ENCODE measurements around the gene RPUSD1.
"Not testable (repeated sequence)": the region's sequence is repeated elsewhere in the genome, so short reads cannot be mapped to it uniquely, and the experiment has no call there.

Gene RPUSD1

DNA sequence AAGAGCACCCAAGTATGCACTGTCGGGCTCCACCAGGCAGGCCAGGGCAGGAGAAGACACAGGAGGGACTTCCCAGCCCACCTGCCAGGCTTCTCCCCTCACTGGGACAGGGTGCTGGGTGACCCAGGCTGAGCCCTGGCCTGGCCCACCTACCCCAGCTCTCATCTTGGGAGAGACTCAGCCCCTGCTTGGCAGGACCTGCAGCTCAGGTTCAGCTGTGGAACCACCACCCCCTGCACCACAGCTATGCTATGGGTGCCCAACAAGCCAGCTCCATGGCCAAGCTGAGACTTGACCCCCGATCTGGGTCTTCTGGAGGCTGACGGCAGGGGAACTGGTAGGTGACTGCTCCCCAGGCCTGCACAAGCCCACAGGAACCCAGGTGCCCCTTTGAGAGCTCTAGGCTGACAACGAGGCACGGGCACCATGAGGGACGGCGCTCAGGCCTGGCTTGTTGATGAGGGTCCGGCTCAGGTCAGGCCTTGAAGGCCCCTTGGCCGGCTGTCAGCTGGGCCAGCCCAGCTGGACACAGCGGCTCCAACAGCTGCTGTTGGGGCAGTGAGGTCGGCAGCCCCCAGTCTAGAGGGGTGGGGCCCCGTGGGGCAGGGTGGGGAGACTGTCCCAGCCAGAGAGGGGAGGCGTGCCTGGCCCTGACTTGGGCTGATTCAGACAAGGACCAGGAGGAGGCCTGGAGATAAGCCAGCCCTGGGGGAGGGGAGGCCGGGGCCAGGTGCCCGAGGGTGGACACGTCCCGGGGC, 4.6 kb downstream of the RPUSD1 start:
- DNase-seq (ENCODE audit: low read depth in 2 of 2) = no peak

- DNase-seq (ENCODE audit: low read depth in 2 of 2) = no peak
Measured at GRCh38 chr16:782766-783403, 5.3 kb downstream of the RPUSD1 start.

GRCh38 chr16:782258-782657, 5.9 kb downstream of the RPUSD1 start:
- DNase-seq (ENCODE audit: low read depth in 2 of 2) = no peak

GRCh38 chr16:781346-782010, 6.7 kb downstream of the RPUSD1 start:
- DNase-seq (ENCODE audit: low read depth in 2 of 2) = no peak

DNA sequence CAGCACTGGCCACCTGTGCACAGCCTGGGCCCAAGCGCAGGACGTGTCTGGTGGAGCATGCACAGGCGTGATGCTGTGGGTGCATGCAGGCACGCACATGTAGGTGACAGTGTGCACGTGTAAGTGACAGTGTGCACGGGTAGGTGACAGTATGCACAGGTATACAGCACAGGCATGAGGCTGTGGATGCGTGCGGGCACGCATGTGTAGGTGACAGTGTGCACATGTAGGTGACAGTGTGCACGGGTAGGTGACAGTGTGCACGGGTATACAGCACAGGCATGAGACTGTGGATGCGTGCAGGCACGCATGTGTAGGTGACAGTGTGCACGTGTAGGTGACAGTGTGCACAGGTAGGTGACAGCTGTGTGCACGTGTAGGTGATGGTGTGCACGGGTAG, 7.9 kb downstream of the RPUSD1 start:
- DNase-seq (ENCODE audit: low read depth in 2 of 2) = no peak

DNA sequence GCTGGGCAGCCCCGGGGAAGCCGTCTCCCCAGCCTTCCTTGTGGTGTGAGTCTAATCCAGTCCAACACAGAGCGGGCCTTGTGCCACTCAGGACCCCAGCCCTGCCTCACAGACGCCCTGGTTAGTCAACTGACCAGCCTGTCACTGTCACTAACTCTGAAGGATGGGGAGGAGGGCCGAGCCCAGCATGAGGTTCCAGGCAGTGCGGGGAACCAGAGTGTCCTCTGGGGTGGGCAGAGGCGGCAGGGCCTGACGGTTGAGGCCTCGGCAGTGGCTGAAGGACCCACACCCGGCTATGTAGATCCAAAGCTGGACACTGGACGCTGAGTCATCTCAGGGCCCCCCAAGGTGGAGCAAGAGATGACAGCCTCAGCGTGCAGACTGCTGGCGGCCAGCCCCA, 8.6 kb downstream of the RPUSD1 start:
- DNase-seq (ENCODE audit: low read depth in 2 of 2) = no peak

DNA sequence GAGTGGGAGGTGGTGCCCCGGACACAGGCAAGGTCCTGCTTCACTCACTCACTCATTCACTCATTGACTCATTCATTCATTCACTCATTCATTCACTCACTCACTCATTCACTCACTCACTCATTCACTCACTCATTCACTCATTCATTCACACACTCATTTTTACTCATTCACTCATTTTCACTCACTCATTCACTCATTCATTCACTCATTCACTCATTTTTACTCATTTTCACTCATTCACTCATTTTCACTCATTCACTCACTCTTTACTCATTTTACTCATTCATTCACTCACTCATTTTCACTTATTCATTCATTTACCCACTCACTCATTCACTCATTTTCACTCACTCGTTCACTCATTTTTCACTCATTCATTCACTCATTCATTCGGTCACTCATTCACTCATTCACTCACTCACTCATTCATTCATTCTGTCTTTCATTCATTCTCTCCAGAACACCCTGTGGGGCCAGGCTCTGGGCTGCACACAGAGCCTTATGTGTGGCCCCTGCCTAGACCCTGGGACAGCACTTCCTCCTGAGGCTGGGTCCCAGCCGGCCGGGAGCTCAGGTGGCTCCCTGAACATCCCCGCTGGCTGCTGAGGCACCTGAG, 9.2 kb downstream of the RPUSD1 start:
- no peak for DNase-seq (ENCODE audit: low read depth in 2 of 2)

DNA sequence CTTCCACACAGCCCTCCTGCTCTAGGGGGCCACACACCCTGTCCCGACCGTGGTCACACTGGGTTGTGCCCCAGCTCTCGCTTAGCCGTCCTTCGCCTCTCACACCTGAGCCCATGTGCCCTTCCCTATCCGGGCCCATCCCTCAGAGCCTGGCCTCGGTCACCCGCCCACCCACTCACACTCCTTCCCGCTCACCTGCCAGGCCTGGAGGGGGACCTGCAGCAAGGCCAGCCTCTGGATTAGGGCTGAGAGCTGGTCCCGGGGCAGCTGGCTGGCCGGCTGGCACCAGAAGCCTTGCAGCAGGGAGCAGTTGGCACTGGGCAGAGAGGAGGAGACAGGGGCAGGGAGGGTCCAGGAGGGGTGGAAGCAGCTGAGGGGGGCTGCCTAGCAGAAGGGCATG, 9.7 kb downstream of the RPUSD1 start:
- DNase-seq (ENCODE audit: low read depth in 2 of 2) = no peak

DNA sequence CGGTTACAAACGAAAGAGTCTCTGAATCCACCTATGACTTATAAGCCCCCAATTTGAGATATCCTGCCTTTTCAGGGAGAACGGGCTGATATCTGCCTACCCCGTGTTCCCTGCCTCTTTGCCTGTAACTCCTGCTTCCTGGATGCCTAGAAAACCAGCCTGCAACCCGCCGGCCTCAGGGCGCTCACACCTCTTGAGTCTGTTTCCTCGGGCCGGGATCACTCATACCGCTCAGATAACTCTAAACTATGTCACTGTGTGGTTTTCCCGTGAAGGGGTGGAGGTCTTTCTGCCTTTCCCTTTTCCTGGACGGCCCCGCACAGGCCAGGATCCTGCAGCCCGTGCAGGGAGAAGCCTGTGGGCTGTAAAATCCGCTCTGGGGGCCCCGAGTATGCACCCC, 10.4 kb downstream of the RPUSD1 start:
- DNase-seq (ENCODE audit: low read depth in 2 of 2) = no peak

- DNase-seq (ENCODE audit: low read depth in 2 of 2) = no peak
Measured at GRCh38 chr16:776824-777223, 11.4 kb downstream of the RPUSD1 start.

- not testable (repeated sequence) for DNase-seq (ENCODE audit: low read depth in 2 of 2)
Measured at GRCh38 chr16:776298-776697, 11.9 kb downstream of the RPUSD1 start.

DNA sequence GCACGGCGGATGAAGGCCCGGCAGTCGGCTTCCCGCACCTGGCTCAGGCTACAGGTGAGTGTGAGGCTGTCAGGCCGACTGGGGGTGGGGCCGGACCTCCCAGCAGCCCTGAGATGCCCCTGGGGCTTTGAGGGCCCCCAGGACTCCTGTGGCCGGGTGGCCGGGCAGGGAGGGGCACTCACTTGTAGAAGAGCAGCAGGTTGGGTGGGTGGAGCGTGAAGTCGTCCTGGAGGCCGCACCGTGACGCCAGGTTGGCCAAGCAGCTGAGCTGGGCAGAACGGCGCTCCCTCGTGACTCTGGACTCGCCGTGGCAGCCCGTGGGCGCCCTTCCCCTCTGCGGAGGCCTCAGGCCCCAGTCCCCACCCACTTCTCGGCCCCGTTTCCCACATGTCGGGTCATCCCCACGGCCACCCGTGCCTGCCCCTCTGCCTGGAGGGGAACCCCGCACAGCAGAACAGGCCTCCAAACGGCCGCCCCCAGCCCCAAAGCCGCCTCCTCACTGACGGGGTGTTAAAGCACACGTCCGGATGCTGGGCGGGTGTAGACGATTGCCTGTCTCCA, 12.9 kb downstream of the RPUSD1 start:
- no peak for DNase-seq (ENCODE audit: low read depth in 2 of 2)

DNA sequence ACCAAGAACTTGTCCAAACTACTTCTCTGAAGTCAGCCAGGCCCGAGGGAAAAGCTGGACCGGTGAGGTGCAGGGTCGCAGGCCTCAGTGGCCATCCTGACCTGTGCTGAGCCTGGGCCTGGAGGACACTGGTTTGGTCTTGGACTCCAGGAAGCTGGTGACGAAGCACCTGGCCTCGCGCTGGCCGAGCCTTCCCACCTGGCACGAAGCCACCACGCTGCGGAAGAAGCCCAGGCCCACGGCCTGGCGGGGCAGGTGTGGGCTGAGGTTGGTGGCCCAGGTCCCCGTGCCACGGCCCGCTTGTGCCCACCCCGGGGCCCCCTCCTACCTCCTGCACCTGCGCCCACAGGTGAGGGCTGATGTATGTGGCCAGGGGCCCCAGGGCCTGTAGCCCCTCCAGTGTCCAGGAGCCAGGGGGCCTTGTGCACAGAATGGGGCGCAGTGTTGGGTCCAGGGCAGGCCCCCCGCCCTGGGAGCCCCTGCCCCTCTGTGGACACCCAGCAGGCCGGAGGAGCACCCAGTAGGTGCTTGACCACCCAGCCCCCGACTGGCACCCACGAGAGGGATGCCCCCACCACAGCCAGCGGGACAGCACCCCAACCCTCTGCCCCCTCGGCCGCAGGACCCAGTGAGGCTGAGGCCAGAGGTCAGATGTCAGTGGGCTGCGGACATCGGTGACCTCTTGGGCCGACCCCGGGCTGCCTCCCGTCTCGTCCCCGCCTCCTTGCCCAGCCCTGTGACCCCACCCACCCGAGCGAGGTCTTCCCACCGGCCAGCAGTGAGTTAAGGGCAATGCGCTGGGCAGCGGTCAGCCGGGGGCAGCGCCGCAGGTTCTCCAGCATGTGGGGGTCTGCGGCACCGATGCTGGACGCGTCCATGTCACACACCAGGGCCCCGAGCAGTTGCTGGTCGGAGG, 13.8 kb downstream of the RPUSD1 start:
- no peak for DNase-seq (ENCODE audit: low read depth in 2 of 2)

- no peak for DNase-seq (ENCODE audit: low read depth in 2 of 2)
Measured at GRCh38 chr16:772959-773358, 15.2 kb downstream of the RPUSD1 start.

GRCh38 chr16:770411-770810, 17.8 kb downstream of the RPUSD1 start:
- DNase-seq (ENCODE audit: low read depth in 2 of 2) = no peak

DNA sequence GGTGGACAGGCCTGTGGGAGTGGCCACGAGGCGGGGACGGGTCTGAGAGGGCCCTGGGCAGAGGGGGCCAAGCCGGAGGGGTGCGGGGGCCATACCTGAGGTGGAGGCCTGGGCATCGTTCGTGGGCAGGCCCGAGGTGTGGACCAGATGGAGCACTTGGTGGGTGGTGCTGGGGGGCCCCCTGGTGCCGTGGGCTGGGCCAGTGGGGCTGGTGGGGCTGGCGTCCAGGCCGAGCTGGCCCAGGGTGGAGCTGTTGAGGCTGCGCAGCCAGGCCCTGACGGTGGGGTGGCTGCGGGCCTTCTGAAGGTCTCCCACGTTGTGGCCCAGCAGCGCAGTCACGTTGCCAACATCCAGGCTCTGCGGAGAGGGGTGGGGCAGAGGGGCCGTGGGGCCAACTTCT, 18.2 kb downstream of the RPUSD1 start:
- no peak for DNase-seq (ENCODE audit: low read depth in 2 of 2)

- no peak for DNase-seq (ENCODE audit: low read depth in 2 of 2)
Measured at GRCh38 chr16:769184-769784, 18.9 kb downstream of the RPUSD1 start.

DNA sequence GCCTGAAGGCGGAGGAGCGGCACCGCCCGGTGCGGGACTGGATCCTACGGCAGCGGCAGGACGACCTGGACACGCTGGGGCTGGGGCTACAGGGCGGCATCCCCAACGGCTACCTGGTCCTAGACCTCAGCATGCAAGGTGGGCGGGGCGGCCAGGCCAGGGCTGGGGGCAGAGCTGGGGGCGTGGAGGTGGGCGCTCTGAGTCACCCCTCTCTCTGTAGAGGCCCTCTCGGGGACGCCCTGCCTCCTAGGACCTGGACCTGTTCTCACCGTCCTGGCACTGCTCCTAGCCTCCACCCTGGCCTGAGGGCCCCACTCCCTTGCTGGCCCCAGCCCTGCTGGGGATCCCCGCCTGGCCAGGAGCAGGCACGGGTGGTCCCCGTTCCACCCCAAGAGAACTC, 19.8 kb downstream of the RPUSD1 start:
- DNase-seq (ENCODE audit: low read depth in 2 of 2) = no peak

GRCh38 chr16:767743-768235, 20.4 kb downstream of the RPUSD1 start:
- no peak for DNase-seq (ENCODE audit: low read depth in 2 of 2)

DNA sequence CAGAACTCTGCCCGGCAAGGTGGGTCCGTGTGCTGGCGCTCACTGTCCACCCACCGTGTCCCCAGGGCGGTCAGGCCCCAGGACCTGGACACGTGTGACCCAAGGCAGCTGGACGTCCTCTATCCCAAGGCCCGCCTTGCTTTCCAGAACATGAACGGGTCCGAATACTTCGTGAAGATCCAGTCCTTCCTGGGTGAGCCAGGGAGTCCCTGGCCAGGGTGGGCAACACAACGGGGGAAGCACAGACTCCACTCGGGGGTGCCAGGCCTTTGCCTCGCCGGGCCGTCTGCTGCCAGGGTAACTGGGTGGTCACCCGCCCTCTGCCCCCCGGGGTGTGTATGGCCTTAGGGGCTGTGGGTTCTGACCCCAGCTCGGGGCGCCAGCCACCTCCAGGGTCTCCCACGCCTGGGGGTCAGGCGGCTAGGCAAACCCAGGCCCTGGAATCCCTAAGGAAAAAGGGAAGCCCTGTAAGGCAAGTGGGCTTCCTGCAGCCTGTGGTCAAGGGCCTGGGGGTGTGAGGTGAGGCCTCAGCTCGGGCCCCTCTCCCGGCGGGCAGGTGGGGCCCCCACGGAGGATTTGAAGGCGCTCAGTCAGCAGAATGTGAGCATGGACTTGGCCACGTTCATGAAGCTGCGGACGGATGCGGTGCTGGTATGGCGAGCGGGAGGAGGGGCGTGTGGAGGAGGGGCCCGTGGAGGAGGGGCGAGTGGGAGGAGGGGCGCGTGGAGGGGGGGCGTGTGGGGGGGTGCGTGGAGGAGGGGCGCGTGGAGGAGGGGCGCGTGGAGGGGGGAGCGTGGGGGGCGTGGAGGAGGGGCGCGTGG, 21.2 kb downstream of the RPUSD1 start:
- no peak for DNase-seq (ENCODE audit: low read depth in 2 of 2)
